Fibroblast of lung (primary cell): Measurements from ENCODE around the gene KMT5C. TPM values are rescaled to one million over a fixed set of nuclear protein-coding genes. Genes with fewer than 3 reads are reported as not detected.
A peak's percentile ranks its signal among the peaks of the same experiment; 100 is the strongest.

Experiments used
- DNase-seq, 2 donors: peaks; one replicate each; pipeline versions ENCODE4 v3.0.0 to v3.0.0-alpha.2; 2010; ENCODE audit warnings: low read depth in 2 of 2
- H2AFZ ChIP-seq: 2 replicates; pipeline ENCODE4 v1.5.1; 2012; ENCODE audit warnings: low read length, control low read depth, inconsistent platforms
- H3K27ac ChIP-seq: 2 replicates; pipeline ENCODE4 v1.5.1; 2011; ENCODE audit warnings: low read length, control low read depth; ENCODE audit not compliant: insufficient read depth
- H3K27me3 ChIP-seq: 2 replicates; pipeline ENCODE4 v1.5.1; 2011; ENCODE audit warnings: mild to moderate bottlenecking, low read length; ENCODE audit not compliant: control insufficient read depth, insufficient read depth
- H3K36me3 ChIP-seq: 2 replicates; pipeline ENCODE4 v1.5.1; 2011; ENCODE audit warnings: low read length; ENCODE audit not compliant: control insufficient read depth, insufficient read depth
- H3K4me1 ChIP-seq: 2 replicates; pipeline ENCODE4 v1.5.1; 2011; ENCODE audit warnings: low read length; ENCODE audit not compliant: control insufficient read depth, insufficient read depth; ENCODE audit errors: extremely low read depth
- H3K4me2 ChIP-seq: 2 replicates; pipeline ENCODE4 v1.5.1; 2011; ENCODE audit warnings: low read length, control low read depth; ENCODE audit not compliant: insufficient read depth; ENCODE audit errors: extremely low read depth
- H3K4me3 ChIP-seq, 4 experiments: fragments of 200-600 bp in 1 of 4; sonication (generic) in 1 of 4; replicated peaks in 1 of 4; 2 replicates each; pipeline ENCODE4 v1.5.1; 2011 to 2016; ENCODE audit warnings: low read length in 4 of 4, low read depth in 3 of 4, mild to moderate bottlenecking in 3 of 4, control low read depth in 2 of 4, inconsistent platforms in 1 of 4, mixed read lengths in 1 of 4; ENCODE audit not compliant: insufficient read depth in 1 of 4; ENCODE audit errors: control extremely low read depth in 1 of 4
- H3K79me2 ChIP-seq: 2 replicates; pipeline ENCODE4 v1.5.1; 2012; ENCODE audit warnings: mild to moderate bottlenecking, low read length, inconsistent platforms; ENCODE audit not compliant: control insufficient read depth, insufficient read depth
- H3K9ac ChIP-seq: 2 replicates; pipeline ENCODE4 v1.5.1; 2011; ENCODE audit warnings: mild to moderate bottlenecking, low read length, control low read depth; ENCODE audit not compliant: insufficient read depth
- H3K9me3 ChIP-seq: 2 replicates; pipeline ENCODE4 v1.5.1; 2012; ENCODE audit warnings: low read depth, low read length; ENCODE audit not compliant: control insufficient read depth, insufficient read depth
- H4K20me1 ChIP-seq: 2 replicates; pipeline ENCODE4 v1.5.1; 2011; ENCODE audit warnings: low read length; ENCODE audit not compliant: control insufficient read depth, insufficient read depth; ENCODE audit errors: extremely low read depth
- CTCF ChIP-seq, 2 donors: IDR thresholded peaks in 1 of 2; conservative IDR thresholded peaks in 1 of 2; 1 replicate in 1 of 2; 2 replicates in 1 of 2; pipeline ENCODE4 v1.5.1; 2011 to 2012; ENCODE audit warnings: low read length in 2 of 2, control low read depth in 1 of 2, inconsistent platforms in 1 of 2, low read depth in 1 of 2, mild to moderate bottlenecking in 1 of 2
- EZH2 ChIP-seq: IDR thresholded peaks from 2 replicates; pipeline ENCODE4 v1.5.1; 2012; ENCODE audit warnings: low read length, control low read depth, mild to moderate bottlenecking; ENCODE audit errors: missing control alignments
- polyA plus RNA-seq, 2 donors: library from polyadenylated mRNA; depleted of rRNA in 1 of 2; stranded (reverse) in 1 of 2; unstranded in 1 of 2; fragments of >200 nt; gene quantifications; 2 replicates each; pipeline ENCODE4 v1.2.1, GENCODE V29; 2011 to 2012; ENCODE audit warnings: missing spikeins in 1 of 2
- total RNA-seq: library from RNA; depleted of rRNA; stranded (reverse); fragments of >200 nt; gene quantifications from 2 replicates; pipeline ENCODE4 v1.2.1, GENCODE V29; 2014

Gene KMT5C
- total and polyA plus RNA-seq, 2 donors (not counting 1 experiment from before 2014, with no cell fraction given) = 2.5 to 4.1 TPM

GRCh38 chr19:55341595-55342531 lies 2.2 kb downstream of the KMT5C start:
- Histone ChIP-seq H3K4me1 (peaks cover 11% of the 10 kb centered on the region), H4K20me1 (no peaks in the 10 kb centered on the region), H2AFZ (no peak overlapping the region), H3K9me3 (no peaks in the 10 kb centered on the region), H3K27me3 (peaks cover 2% of the 10 kb centered on the region), H3K4me2 (peak overlapping the region; percentile 35), H3K9ac (no peak overlapping the region), H3K27ac (no peak overlapping the region), H3K36me3 (peaks cover 4% of the 10 kb centered on the region), H3K4me3 (peak overlapping the region in 1 of 4 experiments; percentile 27), H3K79me2 (no peaks in the 10 kb centered on the region)
- TF ChIP-seq EZH2 = no peak
- TF ChIP-seq CTCF (conservative IDR thresholded peaks at IDR 0.05 in 1 of 2, IDR thresholded peaks at IDR 0.05 in 1 of 2; ENCODE audit: low read depth in 1 of 2, low read length in 2 of 2) = no peak
- no peak for DNase-seq

GRCh38 chr19:55344444-55344843 lies 4.8 kb downstream of the KMT5C start:
- peak in 1 of 2 donors; percentile 40 for DNase-seq
- H3K9ac ChIP-seq = no peak overlapping the region
- no peak overlapping the region for H3K4me3 ChIP-seq
- H3K27me3 ChIP-seq = no peaks in the 10 kb centered on the region
- H2AFZ ChIP-seq = no peak overlapping the region
- H3K36me3 ChIP-seq = peaks cover 4% of the 10 kb centered on the region
- H3K9me3 ChIP-seq = no peaks in the 10 kb centered on the region
- TF ChIP-seq CTCF (conservative IDR thresholded peaks at IDR 0.05 in 1 of 2, IDR thresholded peaks at IDR 0.05 in 1 of 2; ENCODE audit: low read depth in 1 of 2, low read length in 2 of 2) = no peak
- no peak for TF ChIP-seq EZH2
- no peak overlapping the region for H3K27ac ChIP-seq
- H3K79me2 ChIP-seq = no peaks in the 10 kb centered on the region
- no peaks in the 10 kb centered on the region for H4K20me1 ChIP-seq
- H3K4me1 ChIP-seq = peaks cover 8% of the 10 kb centered on the region
- no peak overlapping the region for H3K4me2 ChIP-seq

GRCh38 chr19:55345101-55345817 lies 5.6 kb downstream of the KMT5C start:
- Histone ChIP-seq H3K4me1 (peaks cover 5% of the 10 kb centered on the region), H3K27me3 (no peaks in the 10 kb centered on the region), H3K36me3 (peaks cover 4% of the 10 kb centered on the region), H3K79me2 (no peaks in the 10 kb centered on the region), H3K27ac (no peak overlapping the region), H3K4me2 (no peak overlapping the region), H4K20me1 (no peaks in the 10 kb centered on the region), H3K9ac (no peak overlapping the region), H3K4me3 (no peak overlapping the region), H3K9me3 (no peaks in the 10 kb centered on the region), H2AFZ (no peak overlapping the region)
- TF ChIP-seq CTCF (conservative IDR thresholded peaks at IDR 0.05 in 1 of 2, IDR thresholded peaks at IDR 0.05 in 1 of 2; ENCODE audit: low read depth in 1 of 2, low read length in 2 of 2) = no peak
- DNase-seq = no peak
